Endothelial cell of umbilical vein (primary cell): Measurements from ENCODE around the gene RBM25. TPM values are rescaled to one million over a fixed set of nuclear protein-coding genes. Genes with fewer than 3 reads are reported as not detected.

Source experiments
- BruUV-seq: library from RNA; stranded (reverse); fragments of 400-500 nt; replicated peaks from 2 replicates; lab custom pipeline; 2021; lab: Mats Ljungman, UMichigan
- CTCF ChIA-PET: fragments of 300-600, 350-600 bp; sonication (Branson Sonifier 250); formaldehyde crosslinking; loops from one replicate; lab custom pipeline; 2021; ENCODE audit warnings: antibody characterized with exemption, inconsistent platforms; lab: Charles Lee
- POLR2A ChIA-PET: fragments of 300-600, 350-600 bp; sonication (Branson Sonifier 250); formaldehyde crosslinking; loops from one replicate; lab custom pipeline; 2021; ENCODE audit warnings: antibody characterized with exemption, inconsistent platforms; lab: Charles Lee
- DNase-seq: peaks from one replicate; pipeline ENCODE4 v3.0.0-alpha.2; 2011; ENCODE audit warnings: low read depth, low spot score
- FAIRE-seq: peaks from 2 replicates; lab custom pipeline; 2011; peaks lifted over from hg19 to GRCh38; lab: Jason Lieb, UNC
- H2AFZ ChIP-seq: 2 replicates; pipeline ENCODE4 v1.6.0; 2012; ENCODE audit warnings: low read depth, low read length, control low read depth, inconsistent platforms
- H3K27ac ChIP-seq: 2 replicates; pipeline ENCODE4 v1.5.1; 2011; ENCODE audit warnings: low read depth, mild to moderate bottlenecking, control low read depth, low read length, moderate library complexity; ENCODE audit not compliant: insufficient read depth
- H3K27me3 ChIP-seq, 2 experiments: 2 replicates each; pipeline versions ENCODE4 v1.6.0 to v1.6.1; 2011; ENCODE audit warnings: low read length in 2 of 2, mixed read lengths in 1 of 2; ENCODE audit not compliant: control insufficient read depth in 2 of 2, insufficient read depth in 2 of 2
- H3K36me3 ChIP-seq, 2 experiments: 2 replicates in 1 of 2; 3 replicates in 1 of 2; pipeline ENCODE4 v1.5.1; 2011; ENCODE audit warnings: low read length in 2 of 2, mild to moderate bottlenecking in 1 of 2, moderate library complexity in 1 of 2; ENCODE audit not compliant: control insufficient read depth in 2 of 2, insufficient read depth in 2 of 2; ENCODE audit errors: extremely low read depth in 1 of 2
- H3K4me1 ChIP-seq: 3 replicates; pipeline ENCODE4 v1.5.1; 2011; ENCODE audit warnings: mild to moderate bottlenecking, low read length; ENCODE audit not compliant: control insufficient read depth, insufficient read depth; ENCODE audit errors: extremely low read depth
- H3K4me2 ChIP-seq: 2 replicates; pipeline ENCODE4 v1.6.1; 2011; ENCODE audit warnings: low read length, control low read depth, mixed read lengths; ENCODE audit not compliant: insufficient read depth
- H3K4me3 ChIP-seq, 3 experiments: fragments of 200-600 bp in 1 of 3; sonication (generic), shearing (Covaris generic) in 1 of 3; replicated peaks in 1 of 3; 2 replicates each; pipeline ENCODE4 v1.5.1; 2011 to 2016; ENCODE audit warnings: control low read depth in 3 of 3, low read length in 3 of 3, mild to moderate bottlenecking in 2 of 3, inconsistent platforms in 1 of 3, low read depth in 1 of 3, moderate library complexity in 1 of 3; ENCODE audit not compliant: insufficient read depth in 1 of 3
- H3K79me2 ChIP-seq: 2 replicates; pipeline ENCODE4 v1.6.0; 2012; ENCODE audit warnings: low read length, inconsistent platforms; ENCODE audit not compliant: control insufficient read depth, insufficient read depth
- H3K9ac ChIP-seq: replicated peaks from 2 replicates; pipeline ENCODE3; 2011; ENCODE audit warnings: low read length, control low read depth; ENCODE audit not compliant: insufficient read depth; ENCODE audit errors: extremely low read depth
- H3K9me1 ChIP-seq: replicated peaks from 3 replicates; pipeline ENCODE4 v1.6.0; 2011; ENCODE audit warnings: mild to moderate bottlenecking, low read length; ENCODE audit not compliant: control insufficient read depth, insufficient read depth; ENCODE audit errors: extremely low read depth
- H3K9me3 ChIP-seq: replicated peaks from 2 replicates; pipeline ENCODE4 v1.5.1; 2012; ENCODE audit warnings: low read length, inconsistent platforms; ENCODE audit not compliant: control insufficient read depth, insufficient read depth
- H4K20me1 ChIP-seq: replicated peaks from 2 replicates; pipeline ENCODE3; 2011; ENCODE audit warnings: mild to moderate bottlenecking, low read length; ENCODE audit not compliant: control insufficient read depth, insufficient read depth; ENCODE audit errors: extremely low read depth
- CTCF ChIP-seq, 2 donors: IDR thresholded peaks; 1 replicate in 1 of 2; 2 replicates in 1 of 2; pipeline ENCODE4 v1.5.1; 2011; ENCODE audit warnings: low read length in 2 of 2, mild to moderate bottlenecking in 2 of 2, moderate library complexity in 2 of 2, control low read depth in 1 of 2, inconsistent platforms in 1 of 2, low read depth in 1 of 2; ENCODE audit not compliant: insufficient read depth in 1 of 2; ENCODE audit errors: extremely low read depth in 1 of 2
- EZH2 ChIP-seq: IDR thresholded peaks from 2 replicates; pipeline ENCODE4 v1.6.1; 2012; ENCODE audit warnings: borderline replicate concordance, low read depth, mild to moderate bottlenecking, moderate library complexity, low read length, inconsistent platforms; ENCODE audit not compliant: severe bottlenecking
- FOS ChIP-seq: IDR thresholded peaks from 2 replicates; pipeline ENCODE4 v1.6.1; 2011; ENCODE audit warnings: mild to moderate bottlenecking, low read length, moderate library complexity, borderline replicate concordance; ENCODE audit not compliant: insufficient read depth
- GATA2 ChIP-seq: IDR thresholded peaks from 2 replicates; pipeline ENCODE4 v1.7.0; 2011; ENCODE audit warnings: low read depth, mild to moderate bottlenecking, moderate library complexity, mixed read lengths, low read length; ENCODE audit not compliant: insufficient read length, insufficient read depth
- JUN ChIP-seq: IDR thresholded peaks from 2 replicates; pipeline ENCODE4 v1.6.1; 2011; ENCODE audit warnings: borderline replicate concordance, low read depth; ENCODE audit not compliant: insufficient read length, insufficient read depth
- MAX ChIP-seq: IDR thresholded peaks from 2 replicates; pipeline ENCODE4 v1.6.1; 2011; ENCODE audit not compliant: insufficient read depth, insufficient read length
- MYC ChIP-seq: IDR thresholded peaks from one replicate; pipeline ENCODE4 v1.6.1; 2011; ENCODE audit warnings: mild to moderate bottlenecking, low read depth, low read length
- POLR2A ChIP-seq: IDR thresholded peaks from 2 replicates; pipeline ENCODE4 v1.6.1; 2012; ENCODE audit warnings: low read depth, mild to moderate bottlenecking, control low read depth, low read length
- POLR2AphosphoS5 ChIP-seq: IDR thresholded peaks from 2 replicates; pipeline ENCODE4 v1.6.1; 2012; ENCODE audit warnings: low read depth, mild to moderate bottlenecking, control low read depth, low read length, moderate library complexity; ENCODE audit not compliant: insufficient read depth
- dilution Hi-C: fragments of 300-500 bp; cut with MboI; formaldehyde crosslinking; loops from one replicate; pipeline ENCODE4 v1.15.0; 2019; ENCODE audit warnings: low sequenced_read_pairs; ENCODE audit not compliant: extremely low pct_ligation_motif_present
- intact Hi-C: fragments of 100-400 bp; cut with micrococcal nuclease; formaldehyde crosslinking; loops from one replicate; pipeline ENCODE4 v1.10.0; 2022
- polyA plus RNA-seq, 4 experiments: library from polyadenylated mRNA; depleted of rRNA in 3 of 4; stranded (reverse) in 3 of 4; unstranded in 1 of 4; fragments of >200 nt; gene quantifications; 2 replicates each; pipeline versions ENCODE4 v1.2.1 to v1.2.3, GENCODE V29; 2011 to 2012; ENCODE audit warnings: missing spikeins in 1 of 4
- total RNA-seq: library from RNA; stranded (reverse); gene quantifications from 2 replicates; pipeline ENCODE4 v1.2.3, GENCODE V29; 2021

Gene RBM25
- total and polyA plus RNA-seq, 2 donors (not counting 3 experiments of a cell fraction or from before 2014, with no cell fraction given), result 20.6 to 86.1 TPM

DNA sequence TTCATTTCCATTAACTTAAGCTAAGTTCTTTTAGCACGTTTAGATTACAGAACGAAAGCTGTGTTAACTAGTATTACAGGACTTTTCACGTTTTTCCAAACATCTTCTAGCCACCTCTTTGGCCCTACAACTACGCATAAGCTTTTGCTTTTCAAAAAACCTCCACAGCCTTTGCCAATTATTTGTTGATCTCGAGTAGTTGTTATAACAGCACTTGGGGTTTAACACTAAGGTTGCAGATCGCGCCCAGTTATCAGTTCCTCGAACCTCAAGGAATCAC, 450 bp upstream of the RBM25 start:
- CTCF ChIA-PET, result interaction anchor here (1.2 to 1.5 kb wide), 4 partner anchors 9 to 544 kb away, joined by 3 to 5 read pairs (median 4); no protein-coding TSS in a partner anchor

More for the DNA sequence above, 450 bp upstream of the RBM25 start:
- H3K9me3 ChIP-seq, result no peaks in the 10 kb centered on the region
- FAIRE-seq (no peak), DNase-seq (no peak)
- peak overlapping the region; percentile 70 for H2AFZ ChIP-seq
- no peaks in the 10 kb centered on the region for H3K36me3 ChIP-seq
- peaks cover 42% of the 10 kb centered on the region for H3K79me2 ChIP-seq
- POLR2A ChIA-PET, result interaction anchor here (0.7 to 2.7 kb wide), 4 partner anchors 31 to 401 kb away, joined by 3 to 22 read pairs (median 3); partner anchors contain the start of genes NUMB and ZFYVE1
- H3K4me3 ChIP-seq, result peak overlapping the region; percentile 13 to 94 (median 29)
- H3K27ac ChIP-seq, result peak overlapping the region; percentile 84
- peak overlapping the region; percentile 97 for H3K9ac ChIP-seq
- peaks cover 6% of the 10 kb centered on the region for H4K20me1 ChIP-seq
- H3K27me3 ChIP-seq, result no peaks in the 10 kb centered on the region
- BruUV-seq, result TSS peak; percentile 95
- dilution Hi-C loops (no loop called here), intact Hi-C loops (loop anchor here (1.0 kb wide), 1 partner anchor 31 kb away; the partner anchor contains the start of gene ZFYVE1)
- TF ChIP-seq MAX, result no peak
- no peak for TF ChIP-seq CTCF (IDR thresholded peaks at IDR 0.05; ENCODE audit: extremely low read depth in 1 of 2, insufficient read depth in 1 of 2, low read depth in 1 of 2, low read length in 2 of 2)
- TF ChIP-seq MYC, result no peak
- TF ChIP-seq FOS, result no peak
- TF ChIP-seq GATA2, result no peak
- TF ChIP-seq POLR2AphosphoS5, result no peak
- TF ChIP-seq JUN, result no peak
- TF ChIP-seq EZH2, result no peak
- TF ChIP-seq POLR2A, result no peak
- H3K4me1 ChIP-seq, result peaks cover 9% of the 10 kb centered on the region
- H3K9me1 ChIP-seq, result no peaks in the 10 kb centered on the region
- H3K4me2 ChIP-seq, result peak overlapping the region; percentile 85
